Right lobe of liver (tissue), 4 donors: ENCODE measurements around the gene FOXP1.

Experiments
- POLR2A ChIP-seq: fragments of 450-650 bp; IDR thresholded peaks from one replicate; pipeline ENCODE4 v1.6.1; 2017; ENCODE audit warnings: antibody characterized with exemption, mild to moderate bottlenecking
- TF ChIP-seq, protein P1 (sequence below), 4 donors: fragments of 200-600 bp in 3 of 4; fragments of 450-650 bp in 1 of 4; IDR thresholded peaks; one replicate each; pipeline versions ENCODE4 v1.5.1 to v1.8.0; 2016 to 2022; ENCODE audit warnings: antibody characterized with exemption in 4 of 4, mild to moderate bottlenecking in 2 of 4
- donor health status: DM: no; HTN: no; CAD: no.
- donor health status: DM: no; HTN: no; CAD: no.
- donor health status: DM: no; HTN: yes; CAD: no.

GRCh38 chr3:71395470-71395869, 188.1 kb downstream of the FOXP1 start:
- TF ChIP-seq, protein P1, sequence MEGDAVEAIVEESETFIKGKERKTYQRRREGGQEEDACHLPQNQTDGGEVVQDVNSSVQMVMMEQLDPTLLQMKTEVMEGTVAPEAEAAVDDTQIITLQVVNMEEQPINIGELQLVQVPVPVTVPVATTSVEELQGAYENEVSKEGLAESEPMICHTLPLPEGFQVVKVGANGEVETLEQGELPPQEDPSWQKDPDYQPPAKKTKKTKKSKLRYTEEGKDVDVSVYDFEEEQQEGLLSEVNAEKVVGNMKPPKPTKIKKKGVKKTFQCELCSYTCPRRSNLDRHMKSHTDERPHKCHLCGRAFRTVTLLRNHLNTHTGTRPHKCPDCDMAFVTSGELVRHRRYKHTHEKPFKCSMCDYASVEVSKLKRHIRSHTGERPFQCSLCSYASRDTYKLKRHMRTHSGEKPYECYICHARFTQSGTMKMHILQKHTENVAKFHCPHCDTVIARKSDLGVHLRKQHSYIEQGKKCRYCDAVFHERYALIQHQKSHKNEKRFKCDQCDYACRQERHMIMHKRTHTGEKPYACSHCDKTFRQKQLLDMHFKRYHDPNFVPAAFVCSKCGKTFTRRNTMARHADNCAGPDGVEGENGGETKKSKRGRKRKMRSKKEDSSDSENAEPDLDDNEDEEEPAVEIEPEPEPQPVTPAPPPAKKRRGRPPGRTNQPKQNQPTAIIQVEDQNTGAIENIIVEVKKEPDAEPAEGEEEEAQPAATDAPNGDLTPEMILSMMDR (IDR thresholded peaks at IDR 0.05) = no peak
- TF ChIP-seq POLR2A = no peak
